HEK293 (cell line): ENCODE results near the gene LMO7.

Experiments
- CTCF ChIA-PET: fragments of 350-600 bp; formaldehyde crosslinking; extraction: SDS; loops from one replicate; lab custom pipeline; 2021; ENCODE audit warnings: antibody characterized with exemption; lab: Yijun Ruan, JAX
- POLR2A ChIA-PET: fragments of 300-600 bp; formaldehyde crosslinking; extraction: SDS; loops from one replicate; lab custom pipeline; 2020; ENCODE audit warnings: antibody characterized with exemption, inconsistent platforms; lab: Yijun Ruan, JAX
- H3K27ac ChIP-seq: fragments of 200-500 bp; sonication (Bioruptor generic); 2 replicates; pipeline ENCODE4 v1.5.1; 2014; ENCODE audit warnings: low read depth, low read length, control low read depth, inconsistent platforms; ENCODE audit errors: extremely low read depth
- H3K36me3 ChIP-seq, 2 experiments: fragments of 200-500 bp in 1 of 2; sonication (Bioruptor generic) in 1 of 2; 1 replicate in 1 of 2; 2 replicates in 1 of 2; pipeline ENCODE4 v1.5.1; 2014 to 2017; ENCODE audit warnings: inconsistent platforms in 2 of 2, low read length in 2 of 2; ENCODE audit not compliant: control insufficient read depth in 2 of 2, insufficient read depth in 1 of 2
- H3K4me1 ChIP-seq: fragments of 200-500 bp; sonication (Bioruptor generic); 2 replicates; pipeline ENCODE4 v1.5.1; 2014; ENCODE audit warnings: mild to moderate bottlenecking, low read length, inconsistent platforms; ENCODE audit not compliant: control insufficient read depth, insufficient read depth
- H3K4me3 ChIP-seq: 2 replicates; pipeline ENCODE4 v1.5.1; 2011; ENCODE audit warnings: low read depth, mild to moderate bottlenecking, control low read depth, low read length, moderate library complexity
- H3K9me3 ChIP-seq: fragments of 200-500 bp; sonication (Bioruptor generic); 2 replicates; pipeline ENCODE4 v1.5.1; 2014; ENCODE audit warnings: low read depth, low read length, inconsistent platforms; ENCODE audit not compliant: control insufficient read depth, insufficient read depth
- BCL11A ChIP-seq: fragments of 450-650 bp; formaldehyde crosslinking; IDR thresholded peaks from 2 replicates; pipeline ENCODE4 v1.5.1; 2016; ENCODE audit warnings: low read depth, missing biosample characterization, missing genetic modification characterization
- HOXC10 ChIP-seq: sonication (generic); formaldehyde crosslinking; IDR thresholded peaks from 2 replicates; pipeline ENCODE4 v1.8.1; 2023; ENCODE audit warnings: mild to moderate bottlenecking, missing genetic modification reagents
- ZBTB1 ChIP-seq: fragments of 450-650 bp; formaldehyde crosslinking; IDR thresholded peaks from 2 replicates; pipeline ENCODE4 v1.5.1; 2016; ENCODE audit warnings: missing biosample characterization, missing genetic modification characterization
- ZFP37 ChIP-seq: fragments of 450-650 bp; formaldehyde crosslinking; IDR thresholded peaks from 2 replicates; pipeline ENCODE4 v1.5.1; 2016; ENCODE audit warnings: missing biosample characterization, missing genetic modification characterization
- ZNF121 ChIP-seq: fragments of 450-650 bp; formaldehyde crosslinking; IDR thresholded peaks from 2 replicates; pipeline ENCODE4 v1.5.1; 2016; ENCODE audit warnings: missing biosample characterization, missing genetic modification characterization
- ZNF132 ChIP-seq: fragments of 450-650 bp; formaldehyde crosslinking; IDR thresholded peaks from 2 replicates; pipeline ENCODE4 v1.5.1; 2017; ENCODE audit warnings: missing biosample characterization, missing genetic modification characterization, borderline replicate concordance
- ZNF138 ChIP-seq: fragments of 450-650 bp; formaldehyde crosslinking; IDR thresholded peaks from 2 replicates; pipeline ENCODE4 v1.5.1; 2016; ENCODE audit warnings: missing biosample characterization, missing genetic modification characterization, borderline replicate concordance
- ZNF292 ChIP-seq: fragments of 450-650 bp; formaldehyde crosslinking; IDR thresholded peaks from 2 replicates; pipeline ENCODE4 v1.5.1; 2016; ENCODE audit warnings: low read depth, missing biosample characterization, missing genetic modification characterization, borderline replicate concordance
- ZNF37A ChIP-seq: fragments of 450-650 bp; IDR thresholded peaks from 2 replicates; pipeline ENCODE4 v1.5.1; 2018; ENCODE audit warnings: missing biosample characterization, missing genetic modification characterization
- ZNF433 ChIP-seq: fragments of 450-650 bp; formaldehyde crosslinking; IDR thresholded peaks from 2 replicates; pipeline ENCODE4 v1.5.1; 2016; ENCODE audit warnings: missing biosample characterization, missing genetic modification characterization, low read depth
- ZNF48 ChIP-seq: fragments of 450-650 bp; formaldehyde crosslinking; IDR thresholded peaks from 2 replicates; pipeline ENCODE4 v1.5.1; 2016; ENCODE audit warnings: missing biosample characterization, missing genetic modification characterization
- ZNF670 ChIP-seq: fragments of 450-650 bp; formaldehyde crosslinking; IDR thresholded peaks from 2 replicates; pipeline ENCODE4 v1.5.1; 2016; ENCODE audit warnings: missing biosample characterization, missing genetic modification characterization, low read depth
- ZNF785 ChIP-seq: fragments of 450-650 bp; formaldehyde crosslinking; IDR thresholded peaks from 2 replicates; pipeline ENCODE4 v1.5.1; 2016; ENCODE audit warnings: missing biosample characterization, missing genetic modification characterization
- TF ChIP-seq, protein P1 (sequence below): fragments of 450-650 bp; formaldehyde crosslinking; IDR thresholded peaks from 2 replicates; pipeline ENCODE4 v1.5.1; 2016; ENCODE audit warnings: missing biosample characterization, missing genetic modification characterization
- TF ChIP-seq, protein P2 (sequence below): fragments of 450-650 bp; formaldehyde crosslinking; conservative IDR thresholded peaks from 2 replicates; pipeline ENCODE4 v1.5.1; 2016; ENCODE audit warnings: low read depth, missing biosample characterization, missing genetic modification characterization
- TF ChIP-seq, protein P3 (sequence below): fragments of 450-650 bp; formaldehyde crosslinking; IDR thresholded peaks from 2 replicates; pipeline ENCODE4 v1.5.1; 2016; ENCODE audit warnings: missing biosample characterization, missing genetic modification characterization, low read depth
- TF ChIP-seq, protein P4 (sequence below): fragments of 450-650 bp; formaldehyde crosslinking; IDR thresholded peaks from 2 replicates; pipeline ENCODE4 v1.5.1; 2016; ENCODE audit warnings: missing biosample characterization, missing genetic modification characterization
- TF ChIP-seq, protein P5 (sequence below): fragments of 450-650 bp; formaldehyde crosslinking; IDR thresholded peaks from 2 replicates; pipeline ENCODE4 v1.5.1; 2016; ENCODE audit warnings: missing biosample characterization, missing genetic modification characterization

Gene LMO7

DNA sequence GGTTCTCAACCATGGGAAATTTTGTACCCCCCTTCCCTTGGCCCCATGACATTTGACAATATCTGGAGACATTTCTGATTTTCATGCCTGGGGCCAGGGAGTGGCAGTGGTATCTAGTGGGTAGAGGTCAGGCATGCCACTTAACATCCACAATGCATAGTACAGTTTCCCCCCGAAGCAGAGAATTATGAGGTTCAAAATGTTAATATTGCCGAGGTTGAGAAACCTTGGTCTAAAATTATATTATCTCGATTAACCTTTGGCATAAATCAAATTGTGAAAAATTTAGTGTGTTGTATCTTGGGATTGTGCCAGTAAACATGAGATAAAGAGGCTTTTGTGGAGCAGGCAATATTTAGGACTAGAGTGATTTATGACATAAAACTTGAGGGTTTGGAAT is 147.9 kb downstream of the LMO7 start:
- H3K4me3 ChIP-seq: no peak overlapping the region
- no peaks in the 10 kb centered on the region for H3K9me3 ChIP-seq
- CTCF ChIA-PET: interaction anchor here (0.6 kb wide), 1 partner anchor 17 kb away, joined by 5 read pairs; no protein-coding TSS in a partner anchor
- no peak for TF ChIP-seq ZNF121 (tag by site-specific recombination)
- no peak for TF ChIP-seq ZBTB1 (tag by site-specific recombination)
- TF ChIP-seq ZFP37: no peak
- TF ChIP-seq, protein P1, sequence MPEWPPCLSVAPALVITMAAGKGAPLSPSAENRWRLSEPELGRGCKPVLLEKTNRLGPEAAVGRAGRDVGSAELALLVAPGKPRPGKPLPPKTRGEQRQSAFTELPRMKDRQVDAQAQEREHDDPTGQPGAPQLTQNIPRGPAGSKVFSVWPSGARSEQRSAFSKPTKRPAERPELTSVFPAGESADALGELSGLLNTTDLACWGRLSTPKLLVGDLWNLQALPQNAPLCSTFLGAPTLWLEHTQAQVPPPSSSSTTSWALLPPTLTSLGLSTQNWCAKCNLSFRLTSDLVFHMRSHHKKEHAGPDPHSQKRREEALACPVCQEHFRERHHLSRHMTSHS (tag by site-specific recombination): no peak
- no peak for TF ChIP-seq ZNF785 (tag by site-specific recombination)
- TF ChIP-seq BCL11A (tag by site-specific recombination): no peak
- TF ChIP-seq ZNF138 (tag by site-specific recombination): no peak
- TF ChIP-seq HOXC10: no peak
- no peak for TF ChIP-seq ZNF292
- TF ChIP-seq, protein P2, sequence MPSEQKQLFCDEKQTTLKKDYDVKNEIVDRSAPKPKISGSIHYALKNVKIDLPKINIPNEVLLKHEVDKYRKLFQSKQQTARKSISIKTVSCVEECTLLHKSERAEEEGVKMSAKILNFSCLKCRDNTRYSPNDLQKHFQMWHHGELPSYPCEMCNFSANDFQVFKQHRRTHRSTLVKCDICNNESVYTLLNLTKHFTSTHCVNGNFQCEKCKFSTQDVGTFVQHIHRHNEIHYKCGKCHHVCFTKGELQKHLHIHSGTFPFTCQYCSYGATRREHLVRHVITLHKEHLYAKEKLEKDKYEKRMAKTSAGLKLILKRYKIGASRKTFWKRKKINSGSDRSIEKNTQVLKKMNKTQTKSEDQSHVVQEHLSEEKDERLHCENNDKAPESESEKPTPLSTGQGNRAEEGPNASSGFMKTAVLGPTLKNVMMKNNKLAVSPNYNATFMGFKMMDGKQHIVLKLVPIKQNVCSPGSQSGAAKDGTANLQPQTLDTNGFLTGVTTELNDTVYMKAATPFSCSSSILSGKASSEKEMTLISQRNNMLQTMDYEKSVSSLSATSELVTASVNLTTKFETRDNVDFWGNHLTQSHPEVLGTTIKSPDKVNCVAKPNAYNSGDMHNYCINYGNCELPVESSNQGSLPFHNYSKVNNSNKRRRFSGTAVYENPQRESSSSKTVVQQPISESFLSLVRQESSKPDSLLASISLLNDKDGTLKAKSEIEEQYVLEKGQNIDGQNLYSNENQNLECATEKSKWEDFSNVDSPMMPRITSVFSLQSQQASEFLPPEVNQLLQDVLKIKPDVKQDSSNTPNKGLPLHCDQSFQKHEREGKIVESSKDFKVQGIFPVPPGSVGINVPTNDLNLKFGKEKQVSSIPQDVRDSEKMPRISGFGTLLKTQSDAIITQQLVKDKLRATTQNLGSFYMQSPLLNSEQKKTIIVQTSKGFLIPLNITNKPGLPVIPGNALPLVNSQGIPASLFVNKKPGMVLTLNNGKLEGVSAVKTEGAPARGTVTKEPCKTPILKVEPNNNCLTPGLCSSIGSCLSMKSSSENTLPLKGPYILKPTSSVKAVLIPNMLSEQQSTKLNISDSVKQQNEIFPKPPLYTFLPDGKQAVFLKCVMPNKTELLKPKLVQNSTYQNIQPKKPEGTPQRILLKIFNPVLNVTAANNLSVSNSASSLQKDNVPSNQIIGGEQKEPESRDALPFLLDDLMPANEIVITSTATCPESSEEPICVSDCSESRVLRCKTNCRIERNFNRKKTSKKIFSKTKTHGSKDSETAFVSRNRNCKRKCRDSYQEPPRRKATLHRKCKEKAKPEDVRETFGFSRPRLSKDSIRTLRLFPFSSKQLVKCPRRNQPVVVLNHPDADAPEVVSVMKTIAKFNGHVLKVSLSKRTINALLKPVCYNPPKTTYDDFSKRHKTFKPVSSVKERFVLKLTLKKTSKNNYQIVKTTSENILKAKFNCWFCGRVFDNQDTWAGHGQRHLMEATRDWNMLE (tag by site-specific recombination): no peak
- TF ChIP-seq, protein P3, sequence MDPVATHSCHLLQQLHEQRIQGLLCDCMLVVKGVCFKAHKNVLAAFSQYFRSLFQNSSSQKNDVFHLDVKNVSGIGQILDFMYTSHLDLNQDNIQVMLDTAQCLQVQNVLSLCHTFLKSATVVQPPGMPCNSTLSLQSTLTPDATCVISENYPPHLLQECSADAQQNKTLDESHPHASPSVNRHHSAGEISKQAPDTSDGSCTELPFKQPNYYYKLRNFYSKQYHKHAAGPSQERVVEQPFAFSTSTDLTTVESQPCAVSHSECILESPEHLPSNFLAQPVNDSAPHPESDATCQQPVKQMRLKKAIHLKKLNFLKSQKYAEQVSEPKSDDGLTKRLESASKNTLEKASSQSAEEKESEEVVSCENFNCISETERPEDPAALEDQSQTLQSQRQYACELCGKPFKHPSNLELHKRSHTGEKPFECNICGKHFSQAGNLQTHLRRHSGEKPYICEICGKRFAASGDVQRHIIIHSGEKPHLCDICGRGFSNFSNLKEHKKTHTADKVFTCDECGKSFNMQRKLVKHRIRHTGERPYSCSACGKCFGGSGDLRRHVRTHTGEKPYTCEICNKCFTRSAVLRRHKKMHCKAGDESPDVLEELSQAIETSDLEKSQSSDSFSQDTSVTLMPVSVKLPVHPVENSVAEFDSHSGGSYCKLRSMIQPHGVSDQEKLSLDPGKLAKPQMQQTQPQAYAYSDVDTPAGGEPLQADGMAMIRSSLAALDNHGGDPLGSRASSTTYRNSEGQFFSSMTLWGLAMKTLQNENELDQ: no peak
- no peak for TF ChIP-seq ZNF670
- TF ChIP-seq ZNF433 (tag by site-specific recombination): no peak
- TF ChIP-seq, protein P4, sequence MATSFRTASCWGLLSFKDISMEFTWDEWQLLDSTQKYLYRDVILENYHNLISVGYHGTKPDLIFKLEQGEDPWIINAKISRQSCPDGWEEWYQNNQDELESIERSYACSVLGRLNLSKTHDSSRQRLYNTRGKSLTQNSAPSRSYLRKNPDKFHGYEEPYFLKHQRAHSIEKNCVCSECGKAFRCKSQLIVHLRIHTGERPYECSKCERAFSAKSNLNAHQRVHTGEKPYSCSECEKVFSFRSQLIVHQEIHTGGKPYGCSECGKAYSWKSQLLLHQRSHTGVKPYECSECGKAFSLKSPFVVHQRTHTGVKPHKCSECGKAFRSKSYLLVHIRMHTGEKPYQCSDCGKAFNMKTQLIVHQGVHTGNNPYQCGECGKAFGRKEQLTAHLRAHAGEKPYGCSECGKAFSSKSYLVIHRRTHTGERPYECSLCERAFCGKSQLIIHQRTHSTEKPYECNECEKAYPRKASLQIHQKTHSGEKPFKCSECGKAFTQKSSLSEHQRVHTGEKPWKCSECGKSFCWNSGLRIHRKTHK (tag by site-specific recombination): no peak
- no peak for TF ChIP-seq ZNF132 (tag by site-specific recombination)
- TF ChIP-seq, protein P5, sequence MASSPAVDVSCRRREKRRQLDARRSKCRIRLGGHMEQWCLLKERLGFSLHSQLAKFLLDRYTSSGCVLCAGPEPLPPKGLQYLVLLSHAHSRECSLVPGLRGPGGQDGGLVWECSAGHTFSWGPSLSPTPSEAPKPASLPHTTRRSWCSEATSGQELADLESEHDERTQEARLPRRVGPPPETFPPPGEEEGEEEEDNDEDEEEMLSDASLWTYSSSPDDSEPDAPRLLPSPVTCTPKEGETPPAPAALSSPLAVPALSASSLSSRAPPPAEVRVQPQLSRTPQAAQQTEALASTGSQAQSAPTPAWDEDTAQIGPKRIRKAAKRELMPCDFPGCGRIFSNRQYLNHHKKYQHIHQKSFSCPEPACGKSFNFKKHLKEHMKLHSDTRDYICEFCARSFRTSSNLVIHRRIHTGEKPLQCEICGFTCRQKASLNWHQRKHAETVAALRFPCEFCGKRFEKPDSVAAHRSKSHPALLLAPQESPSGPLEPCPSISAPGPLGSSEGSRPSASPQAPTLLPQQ: no peak
- no peak for TF ChIP-seq ZNF37A
- no peak for TF ChIP-seq ZNF48 (tag by site-specific recombination)
- H3K27ac ChIP-seq: no peak overlapping the region
- POLR2A ChIA-PET: no interaction called here
- no peaks in the 10 kb centered on the region for H3K4me1 ChIP-seq
- H3K36me3 ChIP-seq: no peaks in the 10 kb centered on the region
